Measurements from ENCODE around the gene BLACAT1.

DNA sequence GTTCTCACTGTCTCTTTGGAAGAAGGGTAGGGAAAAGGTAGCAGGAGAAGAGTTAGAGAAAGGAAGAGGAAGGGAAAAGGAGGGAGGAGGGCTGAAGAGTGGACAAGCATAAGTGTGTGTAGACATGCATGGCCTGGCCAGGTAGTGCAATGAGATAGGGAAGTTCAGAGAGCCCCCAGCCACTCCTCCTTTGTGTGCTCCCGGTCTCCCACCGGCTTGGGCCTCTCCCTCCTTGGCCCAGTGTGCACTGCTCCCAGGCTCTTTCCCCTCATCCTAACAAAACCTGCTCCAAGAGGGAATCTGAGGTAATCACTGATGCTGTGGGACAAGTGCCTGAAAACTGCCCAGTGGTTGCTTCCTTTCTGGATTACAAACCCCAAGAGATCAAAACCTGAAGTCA is 23.7 kb downstream of the BLACAT1 start:
- TF ChIP-seq, protein P1, sequence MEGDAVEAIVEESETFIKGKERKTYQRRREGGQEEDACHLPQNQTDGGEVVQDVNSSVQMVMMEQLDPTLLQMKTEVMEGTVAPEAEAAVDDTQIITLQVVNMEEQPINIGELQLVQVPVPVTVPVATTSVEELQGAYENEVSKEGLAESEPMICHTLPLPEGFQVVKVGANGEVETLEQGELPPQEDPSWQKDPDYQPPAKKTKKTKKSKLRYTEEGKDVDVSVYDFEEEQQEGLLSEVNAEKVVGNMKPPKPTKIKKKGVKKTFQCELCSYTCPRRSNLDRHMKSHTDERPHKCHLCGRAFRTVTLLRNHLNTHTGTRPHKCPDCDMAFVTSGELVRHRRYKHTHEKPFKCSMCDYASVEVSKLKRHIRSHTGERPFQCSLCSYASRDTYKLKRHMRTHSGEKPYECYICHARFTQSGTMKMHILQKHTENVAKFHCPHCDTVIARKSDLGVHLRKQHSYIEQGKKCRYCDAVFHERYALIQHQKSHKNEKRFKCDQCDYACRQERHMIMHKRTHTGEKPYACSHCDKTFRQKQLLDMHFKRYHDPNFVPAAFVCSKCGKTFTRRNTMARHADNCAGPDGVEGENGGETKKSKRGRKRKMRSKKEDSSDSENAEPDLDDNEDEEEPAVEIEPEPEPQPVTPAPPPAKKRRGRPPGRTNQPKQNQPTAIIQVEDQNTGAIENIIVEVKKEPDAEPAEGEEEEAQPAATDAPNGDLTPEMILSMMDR (IDR thresholded peaks at IDR 0.05): no peak
- TF ChIP-seq ZFX (IDR thresholded peaks at IDR 0.05; ENCODE audit: borderline replicate concordance): no peak

Measured in 22Rv1 (cell line).